H1 (cell line): Measurements from ENCODE around the gene ZMAT5. TPM values are rescaled to one million over a fixed set of nuclear protein-coding genes. Genes with fewer than 3 reads are reported as not detected.

ENCODE experiments used
- BRCA1 ChIP-seq: IDR thresholded peaks from 2 replicates; pipeline ENCODE4 v1.6.1; 2012; ENCODE audit warnings: low read depth, low read length, improper control_type of control experiment
- GTF2F1 ChIP-seq: IDR thresholded peaks from 2 replicates; pipeline ENCODE4 v1.6.1; 2012; ENCODE audit warnings: low read depth, low read length, improper control_type of control experiment, borderline replicate concordance
- JUN ChIP-seq: IDR thresholded peaks from 2 replicates; pipeline ENCODE4 v1.6.1; 2011; ENCODE audit warnings: low read depth, mild to moderate bottlenecking, improper control_type of control experiment, low read length
- POU5F1 ChIP-seq: IDR thresholded peaks from 2 replicates; pipeline ENCODE4 v1.6.1; 2011; ENCODE audit warnings: low read depth, mild to moderate bottlenecking, low read length, moderate library complexity
- RFX5 ChIP-seq: IDR thresholded peaks from 2 replicates; pipeline ENCODE4 v1.6.1; 2011; ENCODE audit warnings: low read depth, low read length, improper control_type of control experiment, borderline replicate concordance
- RNF2 ChIP-seq: fragments of 200-900, 300-1000 bp; sonication (generic); IDR thresholded peaks from 2 replicates; pipeline ENCODE4 v1.7.1; 2016; ENCODE audit warnings: borderline replicate concordance, low read depth, mild to moderate bottlenecking, antibody characterized with exemption, low read length; ENCODE audit not compliant: poor library complexity, severe bottlenecking; ENCODE audit errors: missing control alignments
- RXRA ChIP-seq: IDR thresholded peaks from 2 replicates; pipeline ENCODE4 v1.6.1; 2011; ENCODE audit warnings: low read depth, mild to moderate bottlenecking, low read length, moderate library complexity; ENCODE audit not compliant: insufficient read depth
- TBP ChIP-seq: IDR thresholded peaks from 2 replicates; pipeline ENCODE4 v1.6.1; 2011; ENCODE audit warnings: low read depth, low read length, improper control_type of control experiment
- TEAD4 ChIP-seq: IDR thresholded peaks from 2 replicates; pipeline ENCODE4 v1.6.1; 2012; ENCODE audit warnings: low read depth, low read length, inconsistent platforms, mixed read lengths
- polyA plus RNA-seq, 7 experiments: library from polyadenylated mRNA; depleted of rRNA in 3 of 7; stranded (reverse) in 5 of 7; unstranded in 2 of 7; fragments of >200 nt in 5 of 7; fragments of 200-250 nt in 2 of 7; gene quantifications; 1 replicate in 5 of 7; 2 replicates in 1 of 7; 4 replicates in 1 of 7; pipeline versions ENCODE4 v1.2.1 to v1.2.3, GENCODE V29; 2011 to 2013; ENCODE audit warnings: missing spikeins in 2 of 7, mixed read lengths in 2 of 7
- total RNA-seq: library from RNA; stranded (reverse); fragmentation: NEBNext Ultra II Directional; extraction: Animal tissue kit (Norgen Biotek cat#: 25700); gene quantifications from 2 replicates; pipeline ENCODE4 v1.2.1, GENCODE V29; 2021

ZMAT5 gene
- total and polyA plus RNA-seq, 2 of the 8 experiments (the other 6 are each of a cell fraction or from before 2014, with no cell fraction given) = 14.0 to 38.3 TPM

DNA sequence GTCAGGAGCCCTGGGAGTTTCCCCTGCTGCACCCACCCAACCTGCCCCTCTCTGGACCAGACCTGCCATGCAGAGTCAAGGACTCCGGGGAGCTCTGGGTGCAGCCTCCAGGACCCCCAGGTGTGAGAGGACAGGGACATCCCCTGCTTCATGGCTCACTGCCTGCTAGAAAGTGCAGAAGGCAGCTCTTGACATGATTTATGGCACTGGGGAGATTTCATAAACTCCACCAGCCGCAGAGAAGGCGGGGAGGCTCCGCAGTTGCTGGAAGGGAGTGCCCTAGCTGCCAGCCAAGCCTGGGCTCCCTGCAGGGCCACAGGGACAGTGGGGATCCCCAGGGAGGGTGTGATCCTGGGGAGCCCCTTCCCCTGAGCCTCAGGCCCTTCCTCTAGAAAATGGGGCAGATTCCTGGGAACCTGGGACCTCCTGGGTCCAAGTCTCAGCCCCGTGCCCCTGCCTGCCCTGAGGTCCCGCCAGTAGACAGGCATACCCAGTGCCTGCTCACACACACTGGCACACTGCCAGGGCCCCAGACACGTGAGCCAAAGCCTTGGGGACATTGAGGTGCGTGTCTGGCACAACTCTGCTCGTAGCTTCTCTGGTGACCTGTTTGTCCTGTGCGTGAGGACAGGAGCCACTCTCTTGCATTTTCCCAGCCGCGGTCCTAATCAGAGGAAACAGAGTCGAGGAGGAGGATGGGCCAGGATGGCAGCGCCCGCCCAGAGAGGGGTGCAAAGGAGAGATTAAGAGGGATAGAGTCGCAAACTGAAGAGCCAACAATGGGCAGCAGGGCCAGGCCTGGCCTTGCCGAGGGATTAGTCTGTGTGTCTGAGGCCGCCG is 33.2 kb downstream of the ZMAT5 start (continued):
- TF ChIP-seq RXRA = no peak
- TF ChIP-seq RFX5 = no peak
- no peak for TF ChIP-seq BRCA1
- no peak for TF ChIP-seq GTF2F1
- TF ChIP-seq TEAD4 = no peak
- no peak for TF ChIP-seq POU5F1
- no peak for TF ChIP-seq TBP
- TF ChIP-seq JUN = no peak
- no peak for TF ChIP-seq RNF2
